Amygdala (tissue), 56 donors: ENCODE results near the gene ZNF441.
"Not testable (repeated sequence)": the region's sequence is repeated elsewhere in the genome, so short reads cannot be mapped to it uniquely, and the experiment has no call there.

Experiments
- DNase-seq, 56 donors: peaks; one replicate each; lab custom pipeline; 2025; lab: John Stamatoyannopoulos, UW

ZNF441 gene

GRCh38 chr19:11776669-11777068, 9.9 kb downstream of the ZNF441 start:
- not testable (repeated sequence) for DNase-seq

GRCh38 chr19:11780431-11781020, 13.7 kb downstream of the ZNF441 start:
- DNase-seq: no peak

GRCh38 chr19:11781295-11782057, 14.7 kb downstream of the ZNF441 start:
- no peak for DNase-seq

GRCh38 chr19:11783767-11784166, 17.0 kb downstream of the ZNF441 start:
- no peak for DNase-seq

- DNase-seq: no peak
Observed at GRCh38 chr19:11784356-11784755, 17.6 kb downstream of the ZNF441 start.

- no peak for DNase-seq
Observed at GRCh38 chr19:11787536-11787935, 20.7 kb downstream of the ZNF441 start.

GRCh38 chr19:11792942-11793341, 26.1 kb downstream of the ZNF441 start:
- no peak for DNase-seq

DNA sequence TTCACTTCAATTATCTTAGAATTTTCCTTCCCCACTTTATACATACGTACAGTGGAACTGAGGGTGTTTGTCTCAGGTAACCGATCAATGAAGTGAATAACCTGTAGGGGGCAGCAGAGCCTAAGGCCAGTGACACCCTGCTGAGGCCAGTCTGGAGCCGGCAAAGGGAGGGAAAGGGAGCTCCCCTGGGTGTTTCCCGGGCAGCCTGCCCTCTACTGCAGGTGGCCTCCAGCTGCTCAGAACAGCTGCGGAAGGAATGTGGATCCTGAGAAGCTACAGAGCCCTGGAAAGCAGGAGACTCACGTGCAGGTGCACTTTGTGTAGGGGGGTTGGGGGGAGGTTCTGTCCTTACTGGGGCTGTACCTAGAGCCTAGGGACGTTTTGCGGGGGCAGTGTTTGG, 30.7 kb downstream of the ZNF441 start:
- peak in 55 of 56 donors; percentile 0 to 88 (median 58) for DNase-seq

DNA sequence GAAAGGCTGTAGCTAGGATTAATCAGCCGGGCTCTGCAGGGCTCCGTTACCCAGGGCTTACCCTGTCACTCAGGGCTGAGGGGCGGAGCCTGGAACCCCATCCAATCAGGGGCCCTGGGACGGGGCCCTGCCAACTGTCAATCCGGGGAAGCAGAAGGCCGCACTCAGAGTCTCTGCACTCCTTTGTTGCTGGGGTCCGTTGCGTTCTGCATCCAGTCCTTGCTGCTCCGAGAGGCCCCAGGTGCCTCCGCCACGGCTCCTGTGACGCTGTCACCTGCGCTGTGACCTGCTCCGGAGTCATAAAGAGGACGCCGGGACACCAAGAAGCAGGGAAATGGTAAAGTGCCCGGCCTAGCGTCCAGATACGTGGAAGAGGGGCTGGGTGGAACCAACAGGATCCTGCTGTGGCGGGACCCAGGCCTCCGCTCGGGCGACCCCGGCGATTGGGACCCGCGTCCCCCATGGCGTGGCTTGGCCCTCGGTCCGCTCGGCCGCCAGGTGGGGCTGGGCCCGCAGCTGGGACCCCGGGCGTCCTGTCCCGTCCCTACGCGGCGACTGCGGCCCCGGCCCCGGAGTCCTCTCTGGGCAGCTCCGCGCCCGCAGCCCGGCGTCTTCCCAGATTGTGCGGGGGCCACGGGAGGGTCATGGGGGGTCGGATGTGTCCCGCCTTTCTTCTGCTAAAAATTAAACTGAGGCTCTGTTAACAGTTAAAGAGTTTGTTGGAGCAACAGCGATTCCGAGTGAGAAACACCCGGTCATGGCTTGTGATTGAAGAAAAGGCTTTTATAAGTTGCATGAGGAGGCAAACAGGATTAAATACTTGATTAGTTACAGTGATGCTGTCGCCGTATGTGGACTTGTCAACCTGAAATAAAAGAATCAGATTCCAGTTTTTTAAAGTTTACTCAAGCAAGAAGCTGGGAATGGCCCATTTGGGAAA, 31.9 kb downstream of the ZNF441 start, which contains the start of gene ZNF491:
ZNF491 (plus strand) TSS at position 133 of the 940 bp plus-strand sequence. CDS start 7,431 bp downstream, outside the sequence.
- peak; percentile 41 to 96 (median 87) for DNase-seq

DNA sequence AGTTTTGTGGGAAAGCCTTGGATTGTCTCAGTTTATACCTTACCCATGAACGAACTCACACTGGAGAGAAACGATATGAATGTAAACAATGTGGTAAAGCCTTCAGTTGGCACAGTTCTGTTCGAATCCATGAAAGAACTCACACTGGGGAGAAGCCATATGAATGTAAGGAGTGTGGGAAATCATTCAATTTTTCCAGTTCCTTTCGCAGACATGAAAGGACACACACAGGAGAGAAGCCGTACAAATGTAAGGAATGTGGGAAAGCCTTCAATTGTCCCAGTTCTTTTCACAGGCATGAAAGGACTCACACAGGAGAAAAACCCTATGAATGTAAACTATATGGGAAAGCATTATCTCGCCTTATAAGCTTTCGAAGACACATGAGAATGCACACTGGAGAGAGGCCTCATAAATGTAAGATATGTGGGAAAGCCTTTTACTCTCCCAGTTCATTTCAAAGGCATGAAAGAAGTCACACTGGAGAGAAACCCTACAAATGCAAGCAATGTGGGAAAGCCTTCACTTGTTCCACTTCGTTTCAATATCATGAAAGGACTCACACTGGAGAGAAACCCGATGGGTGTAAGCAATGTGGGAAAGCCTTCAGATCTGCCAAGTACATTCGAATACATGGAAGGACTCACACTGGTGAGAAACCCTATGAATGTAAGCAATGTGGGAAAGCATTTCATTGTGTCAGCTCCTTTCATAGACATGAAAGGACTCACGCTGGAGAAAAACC, 39.7 kb downstream of the ZNF441 start:
- no peak for DNase-seq

- DNase-seq: no peak
Observed at GRCh38 chr19:11807099-11807380, 40.2 kb downstream of the ZNF441 start.

DNA sequence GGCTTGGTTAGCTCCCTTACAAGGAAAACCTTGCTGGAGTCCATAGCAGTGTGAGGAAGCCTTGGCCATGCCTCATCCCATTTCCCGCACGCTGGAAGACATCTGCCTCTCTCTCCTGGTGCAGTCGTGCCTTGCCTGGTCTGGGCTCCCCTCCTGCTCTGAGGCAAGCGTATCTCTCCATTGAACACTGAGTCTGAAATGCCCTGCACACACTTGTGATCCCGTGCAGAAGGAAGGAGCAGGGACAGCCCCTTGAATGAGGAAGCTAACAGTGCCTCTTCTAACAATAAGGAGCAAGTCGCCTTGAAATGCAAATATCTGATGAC, 46.9 kb downstream of the ZNF441 start:
- DNase-seq: peak in 4 of 56 donors; percentile 17 to 50 (median 33)

DNA sequence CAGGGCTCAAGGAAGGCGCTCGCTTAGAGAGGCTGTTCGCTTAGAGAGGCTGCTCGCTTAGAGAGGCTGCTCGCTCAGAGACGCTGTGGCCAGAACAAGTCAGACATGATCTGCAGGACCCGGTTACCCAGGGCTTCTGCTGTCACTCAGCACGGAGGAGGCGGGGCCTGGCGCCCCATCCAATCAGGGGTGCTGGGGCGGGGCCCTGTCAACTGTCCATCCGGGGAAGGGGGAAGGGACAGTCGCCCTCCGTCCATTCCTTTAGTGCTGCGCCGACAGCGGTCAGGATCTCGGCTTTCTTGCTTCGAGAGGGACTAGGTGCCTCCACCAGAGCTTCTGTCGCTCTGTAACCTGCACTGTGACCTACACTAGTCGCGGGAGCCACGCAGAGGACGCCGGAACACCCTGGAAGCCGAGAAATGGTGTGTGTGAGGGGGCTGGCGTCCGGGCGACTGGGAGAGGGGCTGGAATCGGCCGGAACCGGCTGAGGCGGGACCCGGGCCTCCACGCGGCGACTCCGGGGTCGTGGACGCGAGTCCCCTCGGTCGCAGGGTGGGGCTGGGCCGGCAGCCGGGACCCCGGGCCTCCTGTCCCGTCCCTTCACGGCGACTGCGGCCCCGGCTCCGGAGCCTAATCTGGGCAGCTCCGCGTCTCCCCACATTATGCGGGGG, 47.4 kb downstream of the ZNF441 start, which contains the start of gene ZNF440:
ZNF440 (plus strand) TSS at position 245 of the 671 bp plus-strand sequence; CDS start at position 420, 175 bp downstream.
- DNase-seq: peak; percentile 42 to 98 (median 92)

GRCh38 chr19:11814700-11815035, 47.9 kb downstream of the ZNF441 start:
- DNase-seq: peak in 5 of 56 donors; percentile 2 to 43 (median 12)

GRCh38 chr19:11821474-11822109, 54.8 kb downstream of the ZNF441 start:
- peak in 5 of 56 donors; percentile 0 to 20 (median 4) for DNase-seq

DNA sequence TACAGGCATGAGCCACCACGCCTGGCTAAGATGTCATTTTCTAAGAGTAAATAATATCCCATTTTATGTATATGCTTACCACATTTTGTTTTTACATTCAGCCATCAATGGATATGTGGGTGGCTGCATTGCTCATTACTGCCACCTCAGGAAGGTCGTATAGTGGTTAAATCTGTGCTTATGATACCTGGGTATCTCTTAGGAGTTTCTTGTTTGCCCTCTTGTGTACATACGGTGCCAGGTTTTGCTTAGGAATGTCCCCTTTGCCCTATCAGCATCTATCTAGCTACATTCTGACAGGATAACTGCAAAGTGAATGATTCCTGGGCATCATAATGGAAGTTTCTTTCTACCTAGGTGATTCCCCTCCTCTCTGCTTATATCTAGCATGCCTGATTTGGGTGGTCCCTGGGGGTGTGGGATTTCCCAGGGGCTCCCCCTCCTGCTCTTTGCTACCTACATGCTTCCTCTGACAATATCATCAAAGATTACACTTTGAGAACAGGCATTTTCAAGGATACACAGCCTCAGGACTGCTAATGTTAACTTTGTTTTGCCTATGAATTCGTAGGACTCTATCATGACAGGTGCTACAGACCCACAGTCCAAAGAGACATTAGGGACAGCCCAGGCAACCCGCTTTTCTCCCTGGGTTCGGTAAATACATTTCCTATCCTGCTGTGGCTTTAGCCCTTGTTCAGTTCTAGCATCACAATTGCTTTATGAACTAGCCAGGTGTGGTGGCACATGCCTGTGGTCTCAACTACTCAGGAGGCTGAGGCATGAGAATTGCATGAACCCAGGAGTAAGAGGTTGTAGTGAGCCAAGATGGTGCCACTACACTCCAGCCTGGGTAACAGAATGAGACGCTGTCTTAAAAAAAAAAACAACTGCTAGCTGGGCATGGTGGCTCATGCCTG, 62.4 kb downstream of the ZNF441 start:
- not testable (repeated sequence) for DNase-seq

DNA sequence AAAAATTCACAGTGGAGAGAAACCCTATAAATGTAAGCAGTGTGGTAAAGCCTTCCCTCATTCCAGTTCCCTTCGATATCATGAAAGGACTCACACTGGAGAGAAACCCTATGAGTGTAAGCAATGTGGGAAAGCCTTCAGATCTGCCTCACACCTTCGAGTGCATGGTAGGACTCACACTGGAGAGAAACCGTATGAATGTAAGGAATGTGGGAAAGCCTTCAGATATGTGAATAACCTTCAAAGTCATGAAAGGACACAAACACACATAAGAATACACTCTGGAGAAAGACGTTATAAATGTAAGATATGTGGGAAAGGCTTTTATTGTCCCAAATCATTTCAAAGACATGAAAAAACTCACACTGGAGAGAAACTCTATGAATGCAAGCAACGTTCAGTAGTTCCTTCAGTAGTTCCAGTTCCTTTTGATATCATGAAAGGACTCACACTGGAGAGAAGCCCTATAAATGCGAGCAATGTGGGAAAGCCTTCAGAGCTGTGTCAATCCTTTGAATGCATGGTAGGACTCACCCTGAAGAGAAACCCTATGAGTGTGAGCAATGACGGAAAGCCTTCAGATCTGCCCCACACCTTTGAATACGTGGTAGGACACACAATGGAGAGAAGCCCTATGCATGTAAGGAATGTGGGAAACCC, 65.6 kb downstream of the ZNF441 start:
- no peak for DNase-seq

GRCh38 chr19:11833541-11833940, 66.7 kb downstream of the ZNF441 start:
- no peak for DNase-seq
